Pancreas (tissue), 10 donors: ENCODE measurements around the gene CDAN1. TPM values are rescaled to one million over a fixed set of nuclear protein-coding genes. Genes with fewer than 3 reads are reported as not detected.
A peak's percentile ranks its signal among the peaks of the same experiment; 100 is the strongest.

Experiments used
- ATAC-seq, 4 donors: fragments of 200-7000 bp; cut with Tn5 transposase; one replicate each; pipeline versions ENCODE4 v1.8.0 to v1.9.1; 2020; ENCODE audit warnings: mild to moderate bottlenecking in 4 of 4, moderate library complexity in 4 of 4
- DNase-seq, 6 donors: peaks; one replicate each; pipeline ENCODE4 v3.0.0-alpha.2; 2020
- FAIRE-seq: peaks from 2 replicates; lab custom pipeline; 2012; peaks lifted over from hg19 to GRCh38; lab: Jason Lieb, UNC
- H3K27ac ChIP-seq, 4 donors: fragments of 200-600 bp; sonication (generic); 1 replicate in 3 of 4; 2 replicates in 1 of 4; pipeline versions ENCODE4 v1.5.0 to v1.8.0; 2020
- H3K27me3 ChIP-seq, 4 donors: fragments of 200-600 bp; one replicate each; pipeline ENCODE4 v1.8.0; 2021
- H3K36me3 ChIP-seq, 3 donors: fragments of 200-600 bp; sonication (generic) in 1 of 3; one replicate each; pipeline versions ENCODE4 v1.5.0 to v1.8.0; 2020 to 2021
- H3K4me1 ChIP-seq, 3 donors: fragments of 200-600 bp; one replicate each; pipeline ENCODE4 v1.8.0; 2021
- H3K4me3 ChIP-seq, 4 donors: fragments of 200-600 bp; sonication (generic) in 2 of 4; one replicate each; pipeline versions ENCODE4 v1.5.0 to v1.8.0; 2020 to 2021
- H3K9me3 ChIP-seq, 4 donors: fragments of 200-600 bp; one replicate each; pipeline ENCODE4 v1.8.0; 2021
- CTCF ChIP-seq, 4 donors: fragments of 200-600 bp; sonication (generic) in 3 of 4; IDR thresholded peaks; one replicate each; pipeline versions ENCODE4 v1.5.0 to v1.8.0; 2021; ENCODE audit warnings: antibody characterized with exemption in 4 of 4
- WGBS, 2 donors: extraction: QIAGEN DNeasy Blood & Tissue Kit; methylation state at CpG; one replicate each; pipeline ENCODE4 v1.1.7; 2013; 5-methylcytosine and 5-hydroxymethylcytosine counted together
- intact Hi-C, 3 donors: fragments of 100-400 bp; cut with DNase I; formaldehyde crosslinking; loops; one replicate each; pipeline versions ENCODE4 v1.11.1 to v1.14.2; 2022
- polyA plus RNA-seq, 2 donors: library from polyadenylated mRNA; stranded (reverse); fragments of 200-250 nt; gene quantifications; one replicate each; pipeline ENCODE4 v1.2.3, GENCODE V29; 2013
- total RNA-seq, 6 donors: library from RNA; stranded (reverse); fragmentation: NEBNext Ultra II Directional in 4 of 6; extraction: Animal tissue kit (Norgen Biotek cat#: 25700) in 4 of 6; gene quantifications; one replicate each; pipeline versions ENCODE4 v1.2.1 to v1.2.4, GENCODE V29; 2021 to 2023
- donor health status: healthy with polysubstance abuse.
- donor health status: DM: no; HTN: no; CAD: no; lungs with moderate emphysema.
- donor health status: DM: no; HTN: no; CAD: no.
- donor health status: control.
- donor health status: control.
- donor health status: Bipolar disorder and iron deficiency.
- donor health status: DM: yes; HTN: yes; CAD: no.
- donor health status: DM: no; HTN: no; CAD: no.
- donor health status: DM: no; HTN: no; CAD: no.
- donor health status: DM: yes; HTN: yes; CAD: no.

The CDAN1 gene
- total and polyA plus RNA-seq, 8 donors: 5.8 to 20.0 (median 9.3) TPM

DNA sequence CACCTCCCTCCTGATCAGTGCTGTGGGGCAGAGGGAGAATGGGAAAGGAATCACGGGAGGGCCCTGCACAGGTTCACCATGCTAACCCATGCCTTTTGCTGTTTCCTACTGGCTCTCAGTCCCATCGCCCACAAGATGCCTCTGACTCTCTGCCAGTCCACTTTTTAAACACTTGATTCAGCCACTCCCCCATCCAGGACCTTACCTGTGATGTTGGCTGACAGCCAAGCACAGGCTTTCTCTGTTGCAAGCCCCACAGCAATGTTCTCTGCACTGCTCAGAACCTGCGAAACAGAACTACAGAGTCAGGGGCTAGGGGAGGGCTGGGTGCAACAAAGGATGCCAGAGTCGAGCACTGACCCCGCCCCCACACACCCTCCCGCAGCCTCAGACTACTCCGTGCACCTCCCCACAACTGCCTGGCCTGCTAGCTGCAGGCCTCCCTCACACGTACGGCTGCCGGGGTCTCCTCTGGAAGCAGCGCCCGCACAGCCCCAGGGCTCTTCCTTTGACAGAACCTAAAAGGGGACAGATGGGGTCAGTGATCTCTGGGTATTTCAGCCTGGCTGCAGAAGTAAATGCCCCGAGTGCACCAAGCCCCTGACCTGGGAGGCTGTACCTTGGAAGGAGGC lies 9.1 kb downstream of the CDAN1 start:
- DNase-seq: peak in 1 of 6 donors; percentile 9
- 87 to 88% methylated on average over 13 of the region's 13 CpGs for WGBS, 2 donors
- FAIRE-seq: no peak

DNA sequence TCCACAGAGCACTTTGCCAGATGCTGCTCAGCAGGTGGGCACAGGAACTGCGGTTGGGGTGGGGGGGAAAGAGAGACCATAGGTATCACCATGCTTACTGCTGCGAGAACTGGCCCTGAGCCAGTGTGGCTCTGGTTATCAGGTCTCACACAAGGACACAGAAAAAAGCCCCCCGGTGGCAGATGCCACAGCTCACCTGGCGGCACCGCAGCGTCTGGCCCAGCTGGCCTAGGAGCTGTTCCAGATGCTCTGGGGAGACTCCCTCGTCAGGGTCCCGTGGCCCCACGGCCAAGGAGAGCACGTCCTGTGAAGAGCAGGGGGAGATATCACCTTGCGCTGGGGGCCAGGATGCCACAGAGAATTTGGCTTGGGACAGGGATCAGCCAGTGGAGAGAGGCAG lies 10.8 kb downstream of the CDAN1 start:
- H3K27ac ChIP-seq: no peak overlapping the region
- H3K9me3 ChIP-seq: no peaks in the 10 kb centered on the region
- no peak for TF ChIP-seq CTCF (IDR thresholded peaks at IDR 0.05)
- H3K4me1 ChIP-seq: no peaks in the 10 kb centered on the region
- intact Hi-C loops: no loop called here
- DNase-seq: peak in 1 of 6 donors; percentile 53
- WGBS, 2 donors: 82 to 83% methylated on average over 11 of the region's 11 CpGs
- H3K4me3 ChIP-seq: no peak overlapping the region
- ATAC-seq: no peak
- no peak for FAIRE-seq
- H3K27me3 ChIP-seq: no peaks in the 10 kb centered on the region
- H3K36me3 ChIP-seq: peaks cover 0 to 57% (median 5%) of the 10 kb centered on the region in 3 donors

More for the DNA sequence above, 9.1 kb downstream of the CDAN1 start:
- intact Hi-C loops: no loop called here
- Histone ChIP-seq H3K4me3 (no peak overlapping the region), H3K4me1 (no peaks in the 10 kb centered on the region), H3K9me3 (no peaks in the 10 kb centered on the region), H3K27me3 (no peaks in the 10 kb centered on the region), H3K36me3 (peaks cover 5 to 69% (median 5%) of the 10 kb centered on the region in 3 donors), H3K27ac (no peak overlapping the region)
- no peak for TF ChIP-seq CTCF (IDR thresholded peaks at IDR 0.05)
- ATAC-seq: no peak

GRCh38 chr15:42725331-42725903 lies 11.5 kb downstream of the CDAN1 start:
- ATAC-seq: no peak
- TF ChIP-seq CTCF (IDR thresholded peaks at IDR 0.05): no peak
- WGBS, 2 donors: 90 to 95% methylated on average over 12 of the region's 12 CpGs
- DNase-seq: peak in 1 of 6 donors; percentile 6
- Histone ChIP-seq H3K4me1 (no peaks in the 10 kb centered on the region), H3K36me3 (peaks cover 0 to 51% (median 5%) of the 10 kb centered on the region in 3 donors), H3K27me3 (no peaks in the 10 kb centered on the region), H3K4me3 (no peak overlapping the region), H3K27ac (no peak overlapping the region), H3K9me3 (no peaks in the 10 kb centered on the region)
- intact Hi-C loops: no loop called here
- FAIRE-seq: no peak

GRCh38 chr15:42724276-42724675 lies 12.7 kb downstream of the CDAN1 start:
- no peak overlapping the region for H3K4me3 ChIP-seq
- H3K27ac ChIP-seq: no peak overlapping the region
- ATAC-seq: no peak
- FAIRE-seq: no peak
- H3K36me3 ChIP-seq: peaks cover 0 to 42% (median 5%) of the 10 kb centered on the region in 3 donors
- no peaks in the 10 kb centered on the region for H3K4me1 ChIP-seq
- TF ChIP-seq CTCF (IDR thresholded peaks at IDR 0.05): no peak
- H3K9me3 ChIP-seq: no peaks in the 10 kb centered on the region
- H3K27me3 ChIP-seq: no peaks in the 10 kb centered on the region
- 86 to 89% methylated on average over 6 of the region's 6 CpGs for WGBS, 2 donors
- DNase-seq: peak in 1 of 6 donors; percentile 5
- intact Hi-C loops: no loop called here

DNA sequence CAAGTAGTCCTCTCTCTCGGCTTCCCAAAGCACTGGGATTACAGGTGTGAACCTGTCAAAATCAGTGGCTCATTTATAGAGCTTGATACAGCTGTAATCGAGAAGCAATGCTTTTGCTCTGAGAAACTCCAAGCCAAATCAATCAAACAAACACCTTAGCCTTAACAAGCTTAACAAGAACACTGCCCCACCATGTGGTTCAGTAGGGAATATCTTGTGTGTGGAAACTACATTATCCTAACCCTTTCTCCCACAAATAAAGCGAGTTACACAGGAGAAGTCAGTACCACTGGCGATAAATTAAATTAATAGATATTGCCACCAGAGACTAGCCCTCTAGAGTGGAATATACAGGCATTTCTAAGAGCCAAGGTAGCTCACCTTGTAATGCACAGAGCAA lies 13.9 kb downstream of the CDAN1 start:
- no peak for ATAC-seq

More for the DNA sequence above, 13.9 kb downstream of the CDAN1 start:
- DNase-seq: no peak
- WGBS, 2 donors: 80 to 81% methylated on average over 4 of the region's 4 CpGs
- no peak for TF ChIP-seq CTCF (IDR thresholded peaks at IDR 0.05)
- no peaks in the 10 kb centered on the region for H3K9me3 ChIP-seq
- no peaks in the 10 kb centered on the region for H3K27me3 ChIP-seq
- no peak overlapping the region for H3K4me3 ChIP-seq
- H3K4me1 ChIP-seq: no peaks in the 10 kb centered on the region
- intact Hi-C loops: no loop called here
- no peak overlapping the region for H3K27ac ChIP-seq
- peaks cover 0 to 30% (median 0%) of the 10 kb centered on the region in 3 donors for H3K36me3 ChIP-seq
- no peak for FAIRE-seq
